KMS-11 (cell line): ENCODE data around the gene UACA.

Experiments
- H2AFZ ChIP-seq: fragments of 200-600 bp; sonication (generic); 2 replicates; pipeline ENCODE4 v1.6.1; 2016; ENCODE audit warnings: antibody characterized with exemption, mixed run types, low read depth
- H3K27ac ChIP-seq: fragments of 200-600 bp; sonication (generic); 2 replicates; pipeline ENCODE4 v1.6.1; 2016; ENCODE audit warnings: mild to moderate bottlenecking, mixed run types
- H3K27me3 ChIP-seq: fragments of 200-600 bp; sonication (generic); 2 replicates; pipeline ENCODE4 v1.6.1; 2017; ENCODE audit warnings: mild to moderate bottlenecking, low read depth, mixed run types, moderate library complexity; ENCODE audit not compliant: insufficient read depth
- H3K36me3 ChIP-seq: fragments of 200-600 bp; sonication (generic); 2 replicates; pipeline ENCODE4 v1.6.1; 2017; ENCODE audit warnings: mild to moderate bottlenecking, mixed run types; ENCODE audit not compliant: insufficient read depth
- H3K4me1 ChIP-seq: fragments of 200-600 bp; sonication (generic); 2 replicates; pipeline ENCODE4 v1.6.1; 2016; ENCODE audit warnings: mild to moderate bottlenecking, low read depth, mixed run types; ENCODE audit not compliant: poor library complexity, severe bottlenecking
- H3K4me2 ChIP-seq: fragments of 200-600 bp; sonication (generic); 2 replicates; pipeline ENCODE4 v1.7.0; 2016; ENCODE audit warnings: mild to moderate bottlenecking, mixed run types
- H3K4me3 ChIP-seq: fragments of 200-600 bp; sonication (generic); IDR thresholded peaks from 2 replicates; pipeline ENCODE4 v1.6.1; 2017; ENCODE audit warnings: low read depth, low read length, mixed read lengths; ENCODE audit not compliant: insufficient read depth
- H3K79me2 ChIP-seq: fragments of 200-600 bp; sonication (generic); 2 replicates; pipeline ENCODE4 v1.6.1; 2016; ENCODE audit warnings: low read depth, mixed run types; ENCODE audit not compliant: insufficient read depth
- H3K9ac ChIP-seq: fragments of 200-600 bp; sonication (generic); 2 replicates; pipeline ENCODE4 v1.6.1; 2016; ENCODE audit warnings: mild to moderate bottlenecking, mixed run types
- H4K20me1 ChIP-seq: fragments of 200-600 bp; sonication (generic); 2 replicates; pipeline ENCODE4 v1.6.1; 2016; ENCODE audit warnings: mild to moderate bottlenecking, mixed run types; ENCODE audit not compliant: insufficient read depth
- TF ChIP-seq, protein P1 (sequence below): fragments of 200-600 bp; sonication (generic); conservative IDR thresholded peaks from 2 replicates; pipeline ENCODE4 v1.6.1; 2017; ENCODE audit warnings: low read depth, mild to moderate bottlenecking, antibody characterized with exemption, low read length, moderate library complexity, mixed read lengths

Gene UACA

DNA sequence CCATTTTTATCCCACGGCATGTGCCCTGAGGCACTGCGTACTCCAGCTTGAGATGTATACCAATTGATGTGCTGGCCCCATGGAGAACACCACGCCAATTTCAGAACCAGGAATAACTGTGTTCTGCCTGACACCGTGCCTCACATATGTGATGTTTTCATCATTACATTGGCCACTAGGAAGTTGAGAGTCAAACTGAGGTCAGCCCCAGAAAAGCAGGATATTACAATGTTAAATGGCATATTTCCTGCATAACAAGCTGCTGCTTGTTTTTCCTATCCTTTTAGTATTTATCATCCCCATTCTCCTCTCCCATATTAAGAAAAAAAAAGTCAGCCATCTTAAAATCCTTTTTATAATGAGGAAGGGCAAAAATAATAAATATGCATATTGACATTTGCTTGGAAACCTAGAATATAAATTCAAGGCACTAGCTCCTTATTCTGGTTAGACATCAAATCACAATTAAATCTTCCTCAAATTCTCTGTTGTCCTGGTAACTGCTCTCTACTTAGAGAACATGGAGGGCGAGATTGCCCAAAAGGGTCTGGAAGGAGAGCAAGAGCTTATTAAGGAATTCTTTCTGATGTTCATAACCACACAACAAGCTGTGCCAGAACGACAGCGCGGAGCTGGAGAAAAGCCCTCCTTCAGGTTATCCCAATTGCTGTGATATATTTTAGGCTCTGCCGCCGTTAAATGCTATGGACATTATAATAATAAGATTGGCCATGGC lies 112.6 kb downstream of the UACA start:
- no peaks in the 10 kb centered on the region for H3K27me3 ChIP-seq
- H3K9ac ChIP-seq = no peak overlapping the region
- H3K36me3 ChIP-seq = no peaks in the 10 kb centered on the region
- H3K4me3 ChIP-seq = no peak overlapping the region
- H3K4me2 ChIP-seq = no peak overlapping the region
- H3K79me2 ChIP-seq = no peaks in the 10 kb centered on the region
- H3K4me1 ChIP-seq = no peaks in the 10 kb centered on the region
- no peaks in the 10 kb centered on the region for H4K20me1 ChIP-seq
- H3K27ac ChIP-seq = no peak overlapping the region
- no peak overlapping the region for H2AFZ ChIP-seq
- TF ChIP-seq, protein P1, sequence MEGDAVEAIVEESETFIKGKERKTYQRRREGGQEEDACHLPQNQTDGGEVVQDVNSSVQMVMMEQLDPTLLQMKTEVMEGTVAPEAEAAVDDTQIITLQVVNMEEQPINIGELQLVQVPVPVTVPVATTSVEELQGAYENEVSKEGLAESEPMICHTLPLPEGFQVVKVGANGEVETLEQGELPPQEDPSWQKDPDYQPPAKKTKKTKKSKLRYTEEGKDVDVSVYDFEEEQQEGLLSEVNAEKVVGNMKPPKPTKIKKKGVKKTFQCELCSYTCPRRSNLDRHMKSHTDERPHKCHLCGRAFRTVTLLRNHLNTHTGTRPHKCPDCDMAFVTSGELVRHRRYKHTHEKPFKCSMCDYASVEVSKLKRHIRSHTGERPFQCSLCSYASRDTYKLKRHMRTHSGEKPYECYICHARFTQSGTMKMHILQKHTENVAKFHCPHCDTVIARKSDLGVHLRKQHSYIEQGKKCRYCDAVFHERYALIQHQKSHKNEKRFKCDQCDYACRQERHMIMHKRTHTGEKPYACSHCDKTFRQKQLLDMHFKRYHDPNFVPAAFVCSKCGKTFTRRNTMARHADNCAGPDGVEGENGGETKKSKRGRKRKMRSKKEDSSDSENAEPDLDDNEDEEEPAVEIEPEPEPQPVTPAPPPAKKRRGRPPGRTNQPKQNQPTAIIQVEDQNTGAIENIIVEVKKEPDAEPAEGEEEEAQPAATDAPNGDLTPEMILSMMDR = no peak

DNA sequence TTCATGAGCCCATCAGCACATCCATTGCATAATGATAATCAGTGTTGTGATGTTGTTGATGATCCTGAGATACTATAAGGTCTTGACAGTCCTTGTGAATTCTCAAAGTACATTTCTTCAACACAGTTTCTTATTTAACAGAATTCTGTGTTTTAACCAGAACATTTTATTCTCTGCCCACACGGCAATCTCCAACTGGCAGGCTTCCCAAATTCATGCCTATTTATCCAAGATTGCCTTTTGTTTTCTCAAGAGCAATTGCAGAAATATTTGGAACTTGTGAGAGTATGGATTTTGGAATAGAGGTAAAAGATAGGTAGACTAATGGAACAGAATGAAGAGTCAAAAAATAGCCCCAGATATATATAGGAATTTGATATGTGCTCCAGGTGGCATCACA lies 116.0 kb downstream of the UACA start:
- H3K4me3 ChIP-seq = no peak overlapping the region
- no peaks in the 10 kb centered on the region for H3K27me3 ChIP-seq
- H3K4me1 ChIP-seq = no peaks in the 10 kb centered on the region
- H3K36me3 ChIP-seq = no peaks in the 10 kb centered on the region
- TF ChIP-seq, protein P1 = no peak
- no peak overlapping the region for H3K9ac ChIP-seq
- H2AFZ ChIP-seq = no peak overlapping the region
- H3K4me2 ChIP-seq = no peak overlapping the region
- H3K27ac ChIP-seq = no peak overlapping the region
- H4K20me1 ChIP-seq = no peaks in the 10 kb centered on the region
- no peaks in the 10 kb centered on the region for H3K79me2 ChIP-seq

DNA sequence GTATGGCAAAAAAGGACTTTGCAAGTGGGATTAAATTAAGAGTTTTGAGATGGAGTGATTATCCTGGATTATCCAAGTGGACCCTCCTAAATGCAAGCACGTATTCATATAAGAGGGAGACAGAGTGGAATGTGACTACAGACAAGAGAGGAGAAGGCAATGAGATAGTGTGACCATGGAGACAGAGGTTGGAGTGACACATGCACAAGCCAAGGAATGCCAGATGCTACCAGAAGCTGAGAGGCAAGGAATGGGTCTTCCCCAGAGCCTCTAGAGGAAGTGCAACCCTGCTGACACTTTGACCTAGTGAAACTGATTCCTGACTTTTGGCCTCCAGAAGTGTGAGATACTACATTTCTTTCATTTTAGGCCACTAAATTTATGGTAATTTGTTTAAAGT lies 117.2 kb downstream of the UACA start:
- Histone ChIP-seq H3K4me3 (no peak overlapping the region), H3K36me3 (no peaks in the 10 kb centered on the region), H3K9ac (no peak overlapping the region), H3K79me2 (no peaks in the 10 kb centered on the region), H2AFZ (no peak overlapping the region), H3K4me2 (no peak overlapping the region), H3K27me3 (no peaks in the 10 kb centered on the region), H3K27ac (no peak overlapping the region), H4K20me1 (no peaks in the 10 kb centered on the region), H3K4me1 (no peaks in the 10 kb centered on the region)
- TF ChIP-seq, protein P1 = no peak

DNA sequence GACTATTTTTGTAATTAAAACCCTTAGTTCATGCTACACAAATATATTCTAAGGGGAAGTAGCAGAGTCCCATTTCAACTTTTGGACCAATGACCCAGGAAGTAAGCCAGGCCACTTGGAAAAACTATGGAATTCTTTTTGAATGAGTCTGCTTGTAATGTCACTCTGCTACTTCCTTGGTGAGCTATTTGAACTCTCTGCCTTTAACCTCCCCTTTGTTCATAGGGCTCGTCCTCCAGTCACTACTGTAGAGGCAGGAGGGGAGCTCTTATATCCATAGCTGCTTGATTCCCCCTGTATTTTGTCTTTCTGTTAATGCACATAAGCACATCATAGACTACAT lies 119.6 kb downstream of the UACA start:
- TF ChIP-seq, protein P1 = no peak
- no peak overlapping the region for H3K4me2 ChIP-seq
- H2AFZ ChIP-seq = no peak overlapping the region
- no peaks in the 10 kb centered on the region for H4K20me1 ChIP-seq
- H3K79me2 ChIP-seq = no peaks in the 10 kb centered on the region
- no peak overlapping the region for H3K27ac ChIP-seq
- H3K36me3 ChIP-seq = no peaks in the 10 kb centered on the region
- H3K27me3 ChIP-seq = no peaks in the 10 kb centered on the region
- no peak overlapping the region for H3K9ac ChIP-seq
- no peak overlapping the region for H3K4me3 ChIP-seq
- no peaks in the 10 kb centered on the region for H3K4me1 ChIP-seq
